HuH-7 (cell line): ENCODE results near the gene PTMS.

Experiments
- DNase-seq: peaks from one replicate; pipeline ENCODE4 v3.0.0; 2011; ENCODE audit warnings: low spot score

PTMS gene

DNA sequence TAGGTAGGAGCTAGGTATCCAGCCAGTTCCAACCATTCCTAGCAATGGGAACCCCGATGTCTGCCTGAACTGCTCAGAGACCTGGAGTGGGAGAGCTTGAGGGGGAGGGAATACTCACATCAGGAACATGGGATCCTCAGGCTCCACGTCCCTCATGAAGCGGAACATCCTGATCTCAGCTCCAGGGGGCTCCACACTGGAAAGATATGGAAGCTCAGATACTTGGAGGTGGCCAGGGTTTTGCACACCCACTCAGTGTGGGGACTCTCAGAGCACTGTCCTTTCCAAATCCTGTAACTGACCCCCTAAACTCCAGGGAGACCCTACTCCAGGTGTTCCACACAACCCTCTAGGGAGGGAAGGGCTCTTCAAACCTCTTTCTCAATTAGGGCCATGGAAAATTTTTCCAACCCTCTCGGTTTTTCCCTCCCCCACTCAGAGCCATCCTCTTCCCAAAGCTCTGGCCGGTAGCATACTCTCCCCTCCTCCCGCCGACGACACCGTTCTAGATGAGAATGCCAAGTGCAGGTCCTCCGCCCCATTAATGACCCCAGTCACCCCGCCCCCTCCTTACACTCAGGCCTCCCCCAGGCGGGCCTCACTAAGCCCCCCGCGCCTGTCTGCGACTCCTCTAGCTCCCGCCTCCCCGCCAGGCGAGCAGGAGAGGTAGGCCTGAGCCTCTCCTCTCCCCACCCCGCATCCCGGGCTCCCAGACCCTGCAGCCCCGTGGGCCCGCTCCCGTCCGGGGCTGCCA, 13.8 kb upstream of the PTMS start:
- DNase-seq: peak; percentile 67

DNA sequence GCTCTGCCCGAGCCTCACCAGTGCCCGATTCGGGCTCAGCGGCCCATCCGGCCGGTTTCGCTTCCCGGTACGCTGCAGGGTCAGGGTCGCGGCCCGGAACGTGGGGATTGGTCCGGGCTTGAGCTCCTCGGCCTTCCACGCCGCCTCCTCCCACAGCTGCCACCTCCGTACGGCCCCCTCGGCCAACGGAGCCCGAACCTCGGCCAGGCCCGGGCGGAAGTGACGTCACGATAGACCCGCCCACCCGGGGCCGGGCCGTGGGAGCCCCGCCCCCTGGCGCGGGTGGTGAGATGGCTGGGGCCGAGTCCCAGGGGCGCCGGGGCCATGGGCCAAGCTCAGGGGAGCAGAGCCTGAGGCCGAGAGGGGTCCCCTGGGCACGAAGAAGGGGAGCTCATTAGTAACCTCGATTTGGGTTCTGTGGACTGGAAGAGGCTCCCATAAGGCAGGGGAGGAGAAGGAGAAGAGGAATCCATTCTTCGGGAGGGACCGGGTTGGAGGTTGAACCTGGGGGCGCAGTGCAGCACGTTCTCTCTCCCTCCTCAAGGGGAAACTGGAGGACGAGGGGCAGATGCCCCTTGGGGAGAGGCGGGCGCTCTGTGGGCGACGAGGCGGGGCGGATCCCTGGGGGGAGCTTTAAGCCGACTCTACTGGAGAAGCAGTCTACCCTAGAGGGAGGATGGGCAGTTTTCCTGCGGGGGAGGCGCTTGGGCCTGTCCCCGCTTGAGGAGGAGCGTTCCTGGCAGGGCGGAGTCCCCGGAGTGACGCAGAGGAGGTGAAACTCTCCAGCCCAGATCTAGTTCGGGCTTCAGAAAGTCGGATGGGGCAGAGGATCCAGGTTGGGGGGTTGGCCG, 13.0 kb upstream of the PTMS start, which contains the start of gene MLF2:
TSS of gene MLF2 (minus strand) at position 221 of the 851 bp plus-strand sequence. CDS start 807 bp downstream, outside the sequence.
- peak; percentile 95 for DNase-seq

DNA sequence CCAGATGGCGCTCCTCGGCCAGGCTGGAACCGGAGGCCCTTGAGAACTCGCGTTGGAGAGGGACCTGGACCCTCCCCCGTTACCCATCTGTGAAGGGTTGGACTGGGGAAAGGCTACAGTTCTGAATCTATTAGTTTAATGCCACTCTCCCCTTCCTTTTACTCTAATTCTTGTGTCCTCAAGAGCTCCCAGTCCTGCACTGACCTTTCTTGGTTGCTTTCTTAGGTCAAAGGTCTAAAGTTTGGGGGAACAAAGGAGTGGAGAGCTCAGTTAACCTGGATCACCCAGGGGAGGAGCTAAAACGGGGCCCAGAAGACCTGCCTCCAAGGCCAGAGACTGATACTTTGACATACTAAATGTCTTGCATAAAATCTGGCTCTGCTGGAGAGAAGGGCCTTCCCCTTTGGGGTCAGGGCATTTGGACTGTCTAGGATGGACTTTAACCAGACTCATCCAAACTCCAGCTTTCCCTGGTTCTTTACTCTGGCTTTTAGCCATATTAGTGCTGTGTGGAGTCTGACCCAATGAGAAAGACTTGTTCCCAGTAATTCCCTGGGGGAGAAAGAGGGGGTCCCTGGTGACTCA, 12.3 kb upstream of the PTMS start:
- DNase-seq: no peak

DNA sequence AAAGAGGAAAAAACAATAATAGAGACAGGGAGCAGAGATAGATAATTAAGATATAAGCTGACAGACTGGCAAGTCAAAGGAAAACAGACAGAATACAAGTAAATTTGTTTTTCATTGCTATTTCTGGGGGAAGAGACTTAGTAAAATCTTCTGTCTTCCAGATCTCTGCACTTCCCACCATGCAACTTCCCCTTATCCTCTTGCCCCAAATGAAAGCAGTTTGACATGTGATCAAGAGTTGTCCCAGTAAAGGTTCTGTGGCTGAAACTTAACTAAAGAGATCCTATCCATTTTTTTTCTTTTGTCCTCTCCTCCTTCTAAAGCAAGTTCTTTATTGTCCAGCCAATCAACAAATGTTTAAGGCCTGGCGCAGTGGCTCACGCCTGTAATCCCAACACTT, 11.8 kb upstream of the PTMS start:
- no peak for DNase-seq

DNA sequence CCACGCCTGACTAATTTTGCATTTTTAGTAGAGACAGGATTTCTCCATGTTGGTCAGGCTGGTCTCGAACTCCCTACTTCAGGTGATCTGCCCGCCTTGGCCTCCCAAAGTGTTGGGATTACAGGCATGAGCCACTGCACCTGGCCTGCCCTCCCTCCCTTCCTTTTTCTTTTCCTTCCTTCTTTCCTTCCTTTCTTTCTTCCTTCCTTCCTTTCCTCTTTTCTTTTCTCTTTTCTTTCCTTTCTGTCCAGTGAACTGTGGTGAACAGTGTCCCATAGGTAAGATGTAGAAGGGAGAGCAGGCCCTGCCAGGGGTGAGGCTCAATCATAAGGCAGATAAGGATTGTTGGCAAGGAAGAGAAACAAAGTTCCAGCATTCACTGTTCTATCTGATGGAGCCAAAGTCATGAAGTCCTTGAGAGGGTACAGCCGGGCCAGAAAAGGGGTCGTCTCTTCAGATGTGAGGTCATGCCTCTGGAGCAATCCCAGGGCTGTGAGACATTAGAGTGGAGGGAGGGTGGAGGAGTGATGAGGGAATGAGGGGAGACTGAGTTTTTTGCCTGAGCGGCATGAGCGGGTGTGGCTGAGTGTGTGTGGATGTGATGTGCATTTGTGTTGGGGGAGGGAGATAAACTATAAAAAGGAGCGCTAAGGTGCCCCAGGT, 9.0 kb upstream of the PTMS start:
- DNase-seq: no peak

DNA sequence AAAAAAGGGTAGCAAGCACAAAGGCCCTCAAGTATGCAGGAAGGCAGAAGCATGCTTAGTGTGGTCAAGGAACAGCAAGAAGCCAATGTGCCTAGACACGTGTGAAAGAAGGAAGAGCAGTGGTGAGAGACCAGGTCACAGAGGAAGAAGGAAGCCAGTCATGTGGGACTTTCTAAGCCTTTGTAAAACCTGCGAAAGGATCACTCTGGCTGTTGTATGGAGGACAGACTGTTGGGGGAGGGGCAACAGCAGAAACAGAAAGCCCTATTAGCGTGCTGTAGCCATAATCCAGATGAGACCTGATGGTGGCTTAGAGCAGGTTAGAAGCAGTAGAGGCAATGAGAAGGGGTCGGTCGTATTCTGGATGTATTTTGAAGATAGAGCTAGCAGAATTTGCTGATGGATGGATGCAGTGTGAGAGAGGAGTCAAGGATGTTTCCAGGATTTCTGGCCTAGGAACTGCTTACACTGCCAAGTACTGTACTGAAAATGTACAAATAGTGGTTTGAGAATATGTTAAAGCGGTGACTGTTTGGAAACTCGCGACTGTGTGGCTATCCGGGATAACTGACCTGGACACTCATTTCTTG, 7.6 kb upstream of the PTMS start:
- DNase-seq: no peak

DNA sequence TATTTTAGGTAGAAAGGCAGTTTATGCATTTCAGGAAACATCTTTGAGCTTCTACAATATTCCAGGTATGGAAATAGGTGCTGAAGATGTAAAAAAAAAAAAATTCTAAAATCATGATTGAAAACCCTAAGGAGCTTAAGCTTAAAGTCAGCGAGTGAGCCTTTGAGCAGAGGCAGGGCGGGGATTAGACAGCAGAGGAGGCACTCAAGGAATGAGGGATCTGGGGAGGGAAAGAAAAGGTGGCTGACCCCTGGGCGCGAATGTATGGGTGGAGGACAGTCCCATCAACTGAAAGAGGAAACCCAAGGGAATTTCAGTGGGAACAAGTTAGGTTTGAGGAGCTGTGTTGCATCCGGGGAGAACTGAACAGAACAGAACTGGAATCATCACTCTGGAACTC, 6.4 kb upstream of the PTMS start:
- DNase-seq: no peak

DNA sequence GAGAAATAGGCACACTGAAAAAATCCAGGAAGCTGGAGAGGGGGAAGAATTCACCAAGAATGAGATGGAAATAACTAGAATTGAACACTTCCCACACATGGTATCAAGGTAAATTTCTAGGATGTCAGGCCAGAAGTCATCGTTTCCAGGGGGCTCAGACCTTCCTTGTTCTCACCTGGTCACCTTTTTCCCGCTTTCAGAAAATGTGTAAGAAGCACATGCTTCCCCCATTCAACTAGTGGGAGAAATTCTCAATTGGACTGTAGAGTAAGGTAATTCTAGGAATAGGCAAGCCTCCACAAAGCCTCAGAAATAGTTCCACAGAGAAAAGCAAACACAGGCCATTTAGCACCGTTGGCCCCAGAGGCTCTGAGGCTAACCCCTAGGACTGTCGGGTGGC, 2.8 kb upstream of the PTMS start:
- no peak for DNase-seq

DNA sequence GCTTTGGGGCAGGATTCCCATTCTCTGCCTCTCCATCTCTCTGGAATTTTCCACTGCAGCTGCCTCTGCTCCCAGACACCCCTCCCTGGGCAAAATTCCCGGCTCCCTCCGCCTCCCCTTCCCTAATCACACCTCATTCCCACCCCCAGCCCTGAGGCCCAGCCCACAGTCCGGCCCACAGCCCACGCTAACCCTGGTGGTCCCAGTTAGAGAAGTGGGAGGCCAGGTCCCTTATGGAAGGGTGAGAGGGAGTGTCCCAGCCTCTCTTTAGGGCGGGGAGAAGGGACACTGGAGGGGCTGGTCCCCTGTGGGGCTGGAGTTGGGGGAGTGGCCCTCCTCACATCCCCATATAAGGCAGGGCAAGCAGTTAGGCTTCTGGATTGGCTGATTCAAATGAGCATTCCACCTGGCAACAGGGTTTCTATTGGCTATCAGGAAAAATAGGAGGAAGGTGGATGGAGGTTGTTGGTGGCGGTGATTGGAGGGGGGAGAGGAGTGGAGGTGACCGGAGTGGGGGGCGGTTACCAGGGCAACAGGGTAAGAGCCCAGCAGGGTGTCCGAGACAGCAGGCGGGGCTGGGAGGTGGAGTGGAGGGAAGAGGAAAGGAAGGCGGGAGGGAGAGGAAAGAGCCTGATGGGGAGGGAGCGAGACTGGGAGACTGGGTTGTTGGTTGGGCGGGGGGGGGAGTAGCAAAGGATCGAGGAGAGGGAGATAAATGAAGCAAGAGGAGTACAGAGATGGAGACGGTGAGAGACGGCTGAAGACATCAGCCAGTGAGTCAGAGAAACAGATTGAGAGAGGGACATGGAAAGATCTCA, 1.9 kb upstream of the PTMS start:
- peak; percentile 98 for DNase-seq

DNA sequence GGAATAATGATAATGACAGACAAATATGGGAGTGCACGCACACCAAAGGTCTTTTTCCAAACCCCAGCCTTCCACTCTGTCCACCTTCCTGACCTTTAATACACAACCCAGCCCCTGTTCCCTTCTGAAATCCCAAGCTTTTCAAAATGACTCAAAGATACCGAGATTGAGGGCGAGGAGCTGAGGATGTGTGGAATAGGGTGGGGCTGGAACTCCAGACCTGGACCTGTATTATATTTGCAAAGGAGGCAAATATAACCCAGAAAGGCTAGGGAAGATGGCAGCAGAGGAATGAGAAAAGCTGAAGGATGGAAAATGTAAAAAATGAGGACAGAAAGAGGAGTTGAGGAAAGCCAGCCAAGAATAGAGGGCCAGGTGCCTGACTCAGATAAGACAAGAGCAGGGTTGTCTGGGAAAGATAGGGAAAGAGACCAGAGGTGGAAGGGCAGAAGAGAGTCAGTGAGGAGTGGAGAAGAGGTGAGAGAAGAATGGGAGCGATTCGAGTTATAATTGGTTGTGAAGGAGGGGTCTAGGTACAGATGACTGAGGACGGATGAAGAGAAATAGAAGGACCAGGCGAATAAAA, 1.0 kb upstream of the PTMS start:
- no peak for DNase-seq

DNA sequence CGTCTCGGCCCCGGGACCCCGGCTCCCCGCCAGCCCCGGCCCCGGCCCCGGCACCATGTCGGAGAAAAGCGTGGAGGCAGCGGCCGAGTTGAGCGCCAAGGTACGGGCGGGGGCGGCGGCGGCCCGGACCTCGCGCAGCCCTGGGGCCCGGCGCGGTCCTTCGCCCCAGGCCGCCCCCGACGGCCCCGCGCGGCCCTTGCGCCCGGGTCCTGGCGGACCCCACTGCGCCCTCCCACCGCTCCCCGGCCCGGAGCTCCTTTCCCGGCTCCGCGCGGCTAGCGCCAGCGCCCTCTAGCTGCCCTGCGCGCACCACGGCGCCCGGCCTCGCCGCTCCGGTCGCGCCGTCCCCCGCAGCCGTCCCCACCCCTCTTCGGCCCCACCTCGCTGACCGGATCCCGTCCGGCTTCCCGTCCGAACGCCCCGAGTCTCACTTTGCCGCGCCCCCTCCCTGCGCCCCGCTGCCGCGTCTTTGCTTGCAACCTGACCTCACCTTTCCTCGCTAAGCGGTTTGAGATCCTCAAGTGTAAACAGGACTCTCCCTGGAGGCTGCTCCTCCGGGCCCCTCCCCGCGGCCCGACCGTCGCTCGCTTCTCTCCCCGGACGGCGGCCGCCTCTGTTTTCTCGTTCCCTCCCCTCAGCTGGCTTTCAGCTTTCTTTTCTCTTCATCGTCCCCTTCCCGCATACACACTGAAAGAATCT, 637 bp downstream of the PTMS start:
- peak; percentile 67 for DNase-seq

DNA sequence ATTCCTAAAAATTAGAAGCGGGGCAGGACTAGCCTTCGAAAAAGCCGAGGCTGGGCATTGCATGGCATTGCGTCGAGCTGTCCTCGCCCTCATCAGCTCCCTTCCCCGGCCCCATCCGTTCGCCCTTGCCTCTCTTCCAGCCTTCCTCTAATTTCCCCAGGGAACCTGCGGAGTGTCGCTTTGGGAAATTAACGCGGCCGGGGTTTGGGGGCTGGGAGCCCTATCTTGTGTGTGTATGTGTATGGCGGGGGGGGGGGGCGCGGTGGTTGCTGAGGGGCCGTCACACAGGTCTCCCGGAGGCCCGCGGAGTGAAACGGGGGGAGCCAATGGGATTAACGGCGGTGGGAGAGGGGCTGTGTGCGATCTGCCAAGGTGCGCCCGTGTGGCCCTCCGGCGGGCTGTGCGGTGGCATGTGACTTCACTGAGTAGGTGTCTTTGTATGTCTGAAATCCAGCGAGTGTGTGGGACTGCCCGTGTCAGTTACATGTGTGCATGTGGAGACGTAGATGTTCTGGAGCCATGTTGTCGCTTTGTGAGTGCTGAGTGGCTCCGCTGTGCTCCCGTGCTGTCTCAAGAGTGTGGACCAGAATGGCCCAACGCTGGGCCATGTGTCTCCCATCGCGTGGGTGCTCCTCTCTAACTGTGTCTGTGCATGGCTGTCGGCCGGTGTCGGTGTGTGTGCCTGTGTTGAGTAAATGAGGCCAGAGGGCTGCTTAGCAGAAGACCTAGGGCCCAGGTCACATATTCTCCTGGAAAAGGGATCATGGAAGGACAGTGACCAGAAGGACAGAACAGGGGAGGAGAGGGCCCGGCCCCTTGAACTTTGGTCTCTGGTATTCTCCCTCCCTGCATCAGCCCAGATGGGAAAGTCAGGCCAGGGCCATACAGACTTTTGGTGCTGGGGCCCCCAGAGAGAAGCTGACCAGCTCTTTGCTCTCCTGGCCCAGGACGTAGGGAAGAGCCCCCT, 1.5 kb downstream of the PTMS start:
- no peak for DNase-seq

DNA sequence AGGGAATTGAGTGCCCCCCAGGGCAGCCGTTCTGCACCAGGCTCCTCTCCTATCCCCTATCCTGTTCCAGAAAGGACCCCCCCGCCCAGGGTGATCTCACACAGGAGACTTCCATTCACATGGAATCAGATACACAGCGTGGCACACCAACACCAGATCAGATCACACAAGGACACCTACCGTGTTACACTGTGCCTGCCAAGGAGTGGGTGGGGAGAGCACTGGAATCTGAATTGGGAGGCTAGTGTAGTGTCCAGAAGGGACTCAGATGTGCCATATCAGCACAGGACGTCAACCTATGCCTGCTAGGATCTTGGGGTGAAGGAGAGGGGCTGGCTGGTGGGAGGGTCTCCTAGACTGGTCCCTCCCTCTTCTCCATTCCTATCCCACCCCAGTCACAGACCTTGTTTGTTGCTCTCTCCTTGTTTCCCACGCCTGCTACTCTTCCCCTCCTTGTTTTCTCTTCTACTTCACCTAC, 2.3 kb downstream of the PTMS start:
- DNase-seq: no peak

DNA sequence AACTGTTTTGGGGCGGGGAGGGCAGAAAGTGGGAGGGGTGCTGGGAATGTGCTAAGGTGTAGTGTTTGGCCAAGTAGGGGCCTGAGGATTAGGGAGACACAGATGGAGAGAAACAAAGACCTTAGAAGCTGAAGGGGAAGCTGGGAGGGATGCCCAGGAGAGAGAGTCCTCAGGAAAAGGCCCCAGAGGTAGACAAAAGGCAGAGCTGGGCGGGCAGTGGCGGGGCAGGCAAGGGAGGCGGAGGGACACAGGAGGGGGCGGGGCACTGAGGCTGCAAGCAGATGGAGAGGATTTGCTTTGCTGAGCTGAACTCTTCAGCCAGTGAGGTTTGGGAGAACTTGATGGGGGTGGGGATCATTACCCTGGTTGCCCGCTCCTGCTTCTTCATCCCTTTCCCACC, 2.8 kb downstream of the PTMS start:
- DNase-seq: no peak

DNA sequence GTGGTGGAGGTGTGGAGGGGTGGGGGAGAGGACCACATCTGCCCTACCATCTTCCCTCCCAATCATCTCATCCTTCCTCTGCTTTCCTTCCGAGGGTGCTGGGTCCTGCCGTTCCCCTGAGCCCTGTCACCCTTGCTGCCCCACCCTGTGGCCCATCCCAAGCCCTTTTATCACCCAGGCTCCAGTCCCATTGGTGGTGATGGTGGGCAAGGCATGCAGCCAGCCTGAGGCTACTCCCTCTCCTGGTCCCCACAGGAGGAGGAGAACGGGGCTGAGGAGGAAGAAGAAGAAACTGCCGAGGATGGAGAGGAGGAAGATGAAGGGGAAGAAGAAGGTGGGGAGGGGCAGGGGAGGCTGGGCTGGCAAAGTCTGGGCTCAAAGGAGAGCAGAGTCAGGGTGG, 3.5 kb downstream of the PTMS start:
- DNase-seq: no peak

DNA sequence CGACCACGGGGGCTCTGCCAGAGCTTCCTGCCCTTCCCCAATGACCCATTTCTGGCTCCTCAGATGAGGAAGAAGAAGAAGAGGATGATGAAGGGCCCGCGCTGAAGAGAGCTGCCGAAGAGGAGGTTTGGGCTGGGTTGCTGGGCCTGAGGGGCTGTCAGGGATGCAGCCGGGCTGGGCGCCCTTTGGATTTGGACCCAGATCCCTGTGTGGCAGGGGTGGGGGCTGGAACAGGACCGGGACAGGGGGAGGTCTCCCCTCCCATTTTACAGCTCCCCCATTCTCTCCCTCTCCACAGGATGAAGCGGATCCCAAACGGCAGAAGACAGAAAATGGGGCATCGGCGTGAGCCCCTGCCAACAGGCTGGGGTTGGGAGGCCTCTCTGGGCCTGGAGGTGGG, 3.9 kb downstream of the PTMS start:
- no peak for DNase-seq

DNA sequence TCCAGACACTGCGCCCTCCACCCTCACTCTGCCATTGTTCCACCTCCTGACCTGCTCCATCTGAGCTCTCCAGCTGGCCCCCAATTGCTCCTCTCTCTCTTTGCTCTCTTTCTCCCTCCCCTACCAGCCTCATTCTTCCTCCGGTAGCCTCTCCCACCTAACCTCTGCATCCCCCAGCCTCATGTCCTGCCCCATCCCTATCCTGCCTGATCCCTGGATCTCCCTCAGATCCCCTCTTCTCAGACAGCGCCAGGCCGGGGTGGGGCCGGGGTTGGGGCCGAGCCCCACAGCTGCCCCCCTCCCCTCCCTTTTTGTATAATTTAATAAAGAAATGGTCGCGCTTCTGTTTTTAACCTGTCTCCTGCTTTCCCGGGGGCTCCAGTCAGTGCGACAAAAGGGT, 4.4 kb downstream of the PTMS start:
- no peak for DNase-seq

DNA sequence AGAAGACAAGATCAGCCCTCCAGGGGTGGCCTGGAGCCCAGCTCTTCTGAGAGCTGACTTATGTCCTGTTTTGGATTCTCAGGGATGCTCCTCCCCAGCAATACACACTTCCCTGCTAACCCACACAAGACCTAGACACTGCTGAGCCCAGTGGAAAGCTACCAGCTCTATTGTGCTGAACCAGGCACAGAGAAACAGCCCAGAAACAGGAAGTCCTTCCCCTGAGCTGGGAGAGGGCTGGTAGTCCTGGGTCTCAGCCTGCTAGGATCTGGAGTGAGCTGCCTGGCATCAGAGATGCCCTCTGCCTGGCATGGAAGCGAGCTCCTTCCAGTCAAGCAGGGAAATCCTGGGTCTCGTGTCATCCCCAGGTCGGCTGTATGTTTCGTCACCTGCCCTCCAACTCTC, 4.9 kb downstream of the PTMS start:
- DNase-seq: no peak
